IMR-90 (cell line): ENCODE results near the gene GLE1. TPM values are rescaled to one million over a fixed set of nuclear protein-coding genes. Genes with fewer than 3 reads are reported as not detected.
A peak's percentile ranks its signal among the peaks of the same experiment; 100 is the strongest.

Source experiments
- ATAC-seq: fragments of 200-7000 bp; cut with Tn5 transposase; 2 replicates; pipeline ENCODE4 v1.9.1; 2020; ENCODE audit warnings: low read depth, mild to moderate bottlenecking, moderate library complexity
- BruUV-seq: library from RNA; stranded (reverse); fragments of 400-500 nt; replicated peaks from 2 replicates; lab custom pipeline; 2021; lab: Mats Ljungman, UMichigan
- CTCF ChIA-PET: fragments of 300-600 bp; formaldehyde crosslinking; extraction: SDS; loops from one replicate; lab custom pipeline; 2021; ENCODE audit warnings: antibody characterized with exemption; lab: Yijun Ruan, JAX
- POLR2A ChIA-PET: fragments of 300-600 bp; sonication (Branson Sonifier 250); formaldehyde crosslinking; loops from one replicate; lab custom pipeline; 2022; ENCODE audit warnings: antibody characterized with exemption; ENCODE audit not compliant: unreplicated experiment; lab: Charles Lee
- DNase-seq: peaks from one replicate; pipeline ENCODE4 v3.0.0; 2013
- H2AFZ ChIP-seq: replicated peaks from 2 replicates; pipeline ENCODE3; 2013; ENCODE audit warnings: low read length, mild to moderate bottlenecking; ENCODE audit not compliant: poor library complexity
- H2AK5ac ChIP-seq: 2 replicates; pipeline ENCODE4 v1.6.1; 2013; ENCODE audit warnings: low read depth, low read length, inconsistent platforms
- H2AK9ac ChIP-seq: replicated peaks from 2 replicates; pipeline ENCODE3; 2013; ENCODE audit warnings: mild to moderate bottlenecking, low read depth, low read length, moderate library complexity; ENCODE audit not compliant: poor library complexity
- H2BK120ac ChIP-seq: 2 replicates; pipeline ENCODE4 v1.6.1; 2013; ENCODE audit warnings: low read depth, low read length, inconsistent platforms
- H2BK15ac ChIP-seq: 3 replicates; pipeline ENCODE4 v1.6.1; 2013; ENCODE audit warnings: low read depth, low read length, inconsistent platforms
- H2BK20ac ChIP-seq: 2 replicates; pipeline ENCODE4 v1.6.1; 2013; ENCODE audit warnings: low read depth, mild to moderate bottlenecking, inconsistent platforms, low read length, moderate library complexity
- H2BK5ac ChIP-seq: 2 replicates; pipeline ENCODE4 v1.6.1; 2013; ENCODE audit warnings: mild to moderate bottlenecking, low read depth, low read length, inconsistent platforms; ENCODE audit not compliant: poor library complexity, severe bottlenecking
- H3K14ac ChIP-seq: replicated peaks from 2 replicates; pipeline ENCODE4 v1.6.1; 2013; ENCODE audit warnings: low read depth, low read length, inconsistent platforms
- H3K18ac ChIP-seq: 2 replicates; pipeline ENCODE4 v1.6.1; 2013; ENCODE audit warnings: low read depth, low read length, control low read depth
- H3K23ac ChIP-seq: 2 replicates; pipeline ENCODE4 v1.6.1; 2013; ENCODE audit warnings: low read depth, low read length, inconsistent platforms
- H3K27ac ChIP-seq: 2 replicates; pipeline ENCODE4 v1.5.1; 2013; ENCODE audit warnings: mild to moderate bottlenecking, control low read depth, low read length; ENCODE audit not compliant: insufficient read depth
- H3K27me3 ChIP-seq: 2 replicates; pipeline ENCODE4 v1.6.1; 2013; ENCODE audit warnings: low read length; ENCODE audit not compliant: control insufficient read depth, insufficient read depth
- H3K36me3 ChIP-seq: 2 replicates; pipeline ENCODE4 v1.6.1; 2013; ENCODE audit warnings: low read length, mixed read lengths; ENCODE audit not compliant: control insufficient read depth, insufficient read depth
- H3K4ac ChIP-seq: 2 replicates; pipeline ENCODE4 v1.6.1; 2013; ENCODE audit warnings: low read depth, low read length, inconsistent platforms
- H3K4me1 ChIP-seq: 2 replicates; pipeline ENCODE4 v1.6.1; 2013; ENCODE audit warnings: low read length, mixed read lengths; ENCODE audit not compliant: control insufficient read depth, insufficient read depth
- H3K4me2 ChIP-seq: 2 replicates; pipeline ENCODE4 v1.6.1; 2013; ENCODE audit warnings: low read depth, mild to moderate bottlenecking, control low read depth, low read length, moderate library complexity
- H3K4me3 ChIP-seq: 2 replicates; pipeline ENCODE4 v1.5.1; 2013; ENCODE audit warnings: low read depth, mild to moderate bottlenecking, control low read depth, low read length, moderate library complexity; ENCODE audit not compliant: insufficient read depth
- H3K56ac ChIP-seq: 2 replicates; pipeline ENCODE4 v1.6.1; 2013; ENCODE audit warnings: low read length, inconsistent platforms; ENCODE audit not compliant: insufficient read depth; ENCODE audit errors: extremely low read depth
- H3K79me1 ChIP-seq, 2 experiments: 2 replicates each; pipeline ENCODE4 v1.6.1; 2013; ENCODE audit warnings: low read length in 2 of 2, inconsistent platforms in 1 of 2, low read depth in 1 of 2
- H3K9ac ChIP-seq: 2 replicates; pipeline ENCODE4 v1.6.1; 2013; ENCODE audit warnings: low read depth, low read length, control low read depth
- H3K9me1 ChIP-seq: 2 replicates; pipeline ENCODE4 v1.6.1; 2013; ENCODE audit warnings: low read length, inconsistent platforms; ENCODE audit not compliant: insufficient read depth
- H3K9me3 ChIP-seq: 2 replicates; pipeline ENCODE4 v1.6.1; 2013; ENCODE audit warnings: low read length; ENCODE audit not compliant: control insufficient read depth, insufficient read depth
- H4K20me1 ChIP-seq: 2 replicates; pipeline ENCODE4 v1.6.1; 2013; ENCODE audit warnings: low read length, inconsistent platforms; ENCODE audit not compliant: insufficient read depth
- H4K5ac ChIP-seq: 2 replicates; pipeline ENCODE4 v1.6.1; 2013; ENCODE audit warnings: mild to moderate bottlenecking, low read depth, low read length, control low read depth
- H4K8ac ChIP-seq, 2 experiments: 2 replicates each; pipeline ENCODE4 v1.6.1; 2013; ENCODE audit warnings: low read depth in 2 of 2, low read length in 2 of 2, control low read depth in 1 of 2, inconsistent platforms in 1 of 2
- H4K91ac ChIP-seq: 2 replicates; pipeline ENCODE4 v1.6.1; 2013; ENCODE audit warnings: low read depth, low read length, inconsistent platforms; ENCODE audit not compliant: insufficient read depth
- BHLHE40 ChIP-seq: fragments of 150-350 bp; IDR thresholded peaks from 2 replicates; pipeline ENCODE4 v1.6.1; 2016; ENCODE audit warnings: mild to moderate bottlenecking, low read depth, low read length
- CEBPB ChIP-seq: IDR thresholded peaks from 2 replicates; pipeline ENCODE4 v1.6.1; 2012; ENCODE audit warnings: low read depth, low read length, improper control_type of control experiment
- CHD1 ChIP-seq: IDR thresholded peaks from 2 replicates; pipeline ENCODE4 v1.6.1; 2012; ENCODE audit warnings: low read depth, low read length, improper control_type of control experiment
- CTCF ChIP-seq: conservative IDR thresholded peaks from 2 replicates; pipeline ENCODE4 v1.5.1; 2012; ENCODE audit warnings: mild to moderate bottlenecking, low read depth, low read length, improper control_type of control experiment
- ELK1 ChIP-seq: fragments of 150-350 bp; IDR thresholded peaks from 2 replicates; pipeline ENCODE4 v1.6.1; 2016; ENCODE audit warnings: low read depth, mild to moderate bottlenecking, low read length, moderate library complexity, borderline replicate concordance
- MAFK ChIP-seq: IDR thresholded peaks from 2 replicates; pipeline ENCODE4 v1.6.1; 2012; ENCODE audit warnings: low read depth, low read length, improper control_type of control experiment
- MAZ ChIP-seq: IDR thresholded peaks from 2 replicates; pipeline ENCODE4 v1.6.1; 2012; ENCODE audit warnings: low read depth, mild to moderate bottlenecking, low read length, improper control_type of control experiment, moderate library complexity, borderline replicate concordance
- MXI1 ChIP-seq: IDR thresholded peaks from 2 replicates; pipeline ENCODE4 v1.6.1; 2012; ENCODE audit warnings: low read depth, mild to moderate bottlenecking, low read length, moderate library complexity, borderline replicate concordance
- NFE2L2 ChIP-seq: fragments of 150-350 bp; IDR thresholded peaks from 2 replicates; pipeline ENCODE4 v1.6.1; 2016; ENCODE audit warnings: low read depth, mild to moderate bottlenecking, low read length
- RAD21 ChIP-seq: IDR thresholded peaks from 2 replicates; pipeline ENCODE4 v1.6.1; 2012; ENCODE audit warnings: low read length, improper control_type of control experiment
- RCOR1 ChIP-seq: IDR thresholded peaks from 2 replicates; pipeline ENCODE4 v1.6.1; 2012; ENCODE audit warnings: mild to moderate bottlenecking, low read length, improper control_type of control experiment; ENCODE audit not compliant: insufficient replicate concordance
- RFX5 ChIP-seq: IDR thresholded peaks from 2 replicates; pipeline ENCODE4 v1.8.0; 2012; ENCODE audit warnings: low read depth, mild to moderate bottlenecking, low read length, moderate library complexity
- WGBS, 2 experiments: methylation state at CpG; one replicate each; pipeline versions ENCODE4 v1.1.5 to v1.1.7; 2013; ENCODE audit warnings: missing lambda C conversion rate in 2 of 2; ENCODE audit not compliant: insufficient read length in 1 of 2; ENCODE audit errors: extremely low coverage in 2 of 2; 5-methylcytosine and 5-hydroxymethylcytosine counted together
- dilution Hi-C: fragments of 300-500 bp; cut with HindIII; formaldehyde crosslinking; loops from one replicate; pipeline ENCODE4 v1.14.3; 2018; ENCODE audit warnings: low sequenced_read_pairs; ENCODE audit not compliant: unreplicated experiment
- in situ Hi-C: fragments of 300-500 bp; cut with MboI; formaldehyde crosslinking; loops from 3 replicates; pipeline ENCODE4 v1.14.3; 2019; ENCODE audit warnings: low sequenced_read_pairs, inconsistent platforms, mixed read lengths
- intact Hi-C: fragments of 100-400 bp; cut with micrococcal nuclease; formaldehyde crosslinking; loops from 2 replicates; pipeline ENCODE4 v1.10.0; 2022
- polyA plus RNA-seq, 3 experiments: library from polyadenylated mRNA; depleted of rRNA; stranded (reverse); fragments of >200 nt; gene quantifications; 2 replicates each; pipeline ENCODE4 v1.2.3, GENCODE V29; 2012; ENCODE audit warnings: low replicate concordance in 1 of 3
- total RNA-seq: library from RNA; depleted of rRNA; stranded (reverse); fragments of >200 nt; gene quantifications from 2 replicates; pipeline ENCODE4 v1.2.3, GENCODE V29; 2012
- TF ChIP-seq, protein P1 (sequence below): fragments of 150-350 bp; IDR thresholded peaks from 2 replicates; pipeline ENCODE4 v1.6.1; 2017; ENCODE audit warnings: mild to moderate bottlenecking, antibody characterized with exemption, low read length, low read depth

GLE1 gene
- total and polyA plus RNA-seq, 2 of the 4 experiments (the other 2 are of a cell fraction): 14.3 to 39.4 TPM

DNA sequence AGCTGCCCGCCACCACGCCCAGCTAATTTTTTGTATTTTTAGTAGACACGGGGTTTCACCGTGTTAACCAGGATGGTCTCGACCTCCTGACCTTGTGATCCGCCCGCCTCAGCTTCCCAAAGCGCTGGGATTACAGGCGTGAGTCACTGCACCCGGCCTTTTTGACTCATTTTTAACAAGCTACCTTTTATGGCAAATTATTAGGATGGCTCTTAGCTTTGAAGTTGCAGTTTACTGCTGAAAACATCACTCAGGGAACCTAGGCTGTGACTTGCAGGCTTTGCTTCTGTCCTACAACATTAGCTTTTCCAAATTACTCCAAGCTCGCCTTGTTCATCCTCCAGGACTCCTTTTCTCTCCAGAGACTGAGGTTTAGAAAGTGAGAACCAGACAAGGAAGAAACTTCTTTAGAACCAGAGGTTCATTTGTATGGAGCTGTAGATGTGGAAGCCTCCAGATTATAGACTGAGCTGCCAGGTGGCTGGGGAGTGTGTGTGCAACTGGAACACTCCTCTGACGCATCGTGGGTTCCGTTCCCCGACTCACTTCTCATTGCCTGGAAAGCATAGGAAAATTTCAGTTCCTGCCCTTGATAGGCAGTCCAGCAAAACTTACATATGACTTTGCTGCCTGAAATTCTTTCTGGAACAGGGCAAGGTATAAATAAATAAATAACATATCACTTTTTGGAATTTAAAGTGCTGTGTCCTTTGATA is 24.1 kb downstream of the GLE1 start:
- no peaks in the 10 kb centered on the region for H4K20me1 ChIP-seq
- no peak for ATAC-seq
- H2BK15ac ChIP-seq: no peak overlapping the region
- BruUV-seq: no TSS peak
- no peak overlapping the region for H2AK5ac ChIP-seq
- H3K79me1 ChIP-seq: peaks cover 2 to 6% of the 10 kb centered on the region in 2 experiments; a peak in 1 of 4 replicates
- WGBS, 2 experiments: 93% methylated on average over 3 of the region's 15 CpGs; no CpG with 5 or more reads in 1 of the 2 experiments
- 0 out of 2 replicates have a peak overlapping the region, but pooled peaks have one; percentile 0 for H4K91ac ChIP-seq
- CTCF ChIA-PET: interaction anchor here (1.0 kb wide), 1 partner anchor 14 kb away, joined by 3 read pairs; no protein-coding TSS in a partner anchor
- H3K4me2 ChIP-seq: no peak overlapping the region
- intact Hi-C loops: no loop called here
- dilution Hi-C loops: no loop called here
- in situ Hi-C loops: no loop called here
- H3K4me3 ChIP-seq: no peak overlapping the region
- no peak overlapping the region for H4K5ac ChIP-seq
- H2AFZ ChIP-seq: no peak overlapping the region
- no peak overlapping the region for H2BK20ac ChIP-seq
- peak; percentile 20 for DNase-seq
- peak overlapping the region; percentile 6 for H3K4ac ChIP-seq
- H2BK120ac ChIP-seq: no peak overlapping the region
- no peak overlapping the region for H2BK5ac ChIP-seq
- H3K23ac ChIP-seq: no peak overlapping the region
- H3K9ac ChIP-seq: no peak overlapping the region
- H3K9me3 ChIP-seq: no peaks in the 10 kb centered on the region
- no peak overlapping the region for H4K8ac ChIP-seq
- H3K56ac ChIP-seq: no peak overlapping the region
- H3K9me1 ChIP-seq: peaks cover 5% of the 10 kb centered on the region; the same call in 1 of the 2 replicates
- TF ChIP-seq RFX5 (no peak), RCOR1 (no peak), ELK1 (no peak), MAZ (no peak), NFE2L2 (no peak), CTCF (no peak), MXI1 (no peak), MAFK (no peak), BHLHE40 (no peak), CEBPB (no peak), RAD21 (no peak), CHD1 (no peak)
- TF ChIP-seq, protein P1, sequence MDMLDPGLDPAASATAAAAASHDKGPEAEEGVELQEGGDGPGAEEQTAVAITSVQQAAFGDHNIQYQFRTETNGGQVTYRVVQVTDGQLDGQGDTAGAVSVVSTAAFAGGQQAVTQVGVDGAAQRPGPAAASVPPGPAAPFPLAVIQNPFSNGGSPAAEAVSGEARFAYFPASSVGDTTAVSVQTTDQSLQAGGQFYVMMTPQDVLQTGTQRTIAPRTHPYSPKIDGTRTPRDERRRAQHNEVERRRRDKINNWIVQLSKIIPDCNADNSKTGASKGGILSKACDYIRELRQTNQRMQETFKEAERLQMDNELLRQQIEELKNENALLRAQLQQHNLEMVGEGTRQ: no peak
- H2AK9ac ChIP-seq: no peak overlapping the region
- H3K14ac ChIP-seq: no peak overlapping the region
- POLR2A ChIA-PET: interaction anchor here (1.0 kb wide), 1 partner anchor 21 kb away, joined by 6 read pairs; no protein-coding TSS in a partner anchor
- no peaks in the 10 kb centered on the region for H3K27me3 ChIP-seq
- peaks cover 39% of the 10 kb centered on the region for H3K36me3 ChIP-seq
- H3K4me1 ChIP-seq: peaks cover 1% of the 10 kb centered on the region; the same call in 1 of the 2 replicates
- H3K18ac ChIP-seq: no peak overlapping the region
- H3K27ac ChIP-seq: no peak overlapping the region
